Trophoblast cell (in vitro differentiated cells and primary cell): ENCODE results near the gene PRKACB. TPM values are rescaled to one million over a fixed set of nuclear protein-coding genes. Genes with fewer than 3 reads are reported as not detected.

ENCODE experiments used
- DNase-seq, 2 donors: peaks; one replicate each; pipeline ENCODE4 v3.0.0-alpha.2; 2016
- H2AFZ ChIP-seq: 2 replicates; pipeline ENCODE4 v1.6.1; 2013; ENCODE audit warnings: low read length, moderate library complexity, mild to moderate bottlenecking; ENCODE audit not compliant: insufficient read depth, poor library complexity
- H2AK5ac ChIP-seq: 2 replicates; pipeline ENCODE4 v1.6.1; 2013; ENCODE audit warnings: mild to moderate bottlenecking, low read length
- H2BK120ac ChIP-seq: 2 replicates; pipeline ENCODE4 v1.6.1; 2013; ENCODE audit warnings: low read length, mild to moderate bottlenecking, moderate library complexity; ENCODE audit not compliant: insufficient read depth, poor library complexity
- H2BK12ac ChIP-seq: 2 replicates; pipeline ENCODE4 v1.6.1; 2013; ENCODE audit warnings: mild to moderate bottlenecking, low read length, moderate library complexity
- H2BK5ac ChIP-seq: 2 replicates; pipeline ENCODE4 v1.6.1; 2013; ENCODE audit warnings: low read length, low read depth, moderate library complexity, mild to moderate bottlenecking; ENCODE audit not compliant: poor library complexity
- H3K14ac ChIP-seq: 2 replicates; pipeline ENCODE4 v1.6.1; 2013; ENCODE audit warnings: mild to moderate bottlenecking, low read length
- H3K18ac ChIP-seq: 2 replicates; pipeline ENCODE4 v1.6.1; 2013; ENCODE audit warnings: mild to moderate bottlenecking, low read length
- H3K23ac ChIP-seq: 2 replicates; pipeline ENCODE4 v1.6.1; 2013; ENCODE audit warnings: low read length
- H3K27ac ChIP-seq: 2 replicates; pipeline ENCODE4 v1.5.1; 2013; ENCODE audit warnings: low read depth, mild to moderate bottlenecking, inconsistent platforms, low read length, moderate library complexity
- H3K27me3 ChIP-seq: 2 replicates; pipeline ENCODE4 v1.6.1; 2013; ENCODE audit warnings: inconsistent platforms, mild to moderate bottlenecking, low read length, moderate library complexity; ENCODE audit not compliant: insufficient read depth
- H3K36me3 ChIP-seq, 2 experiments: 1 replicate in 1 of 2; 2 replicates in 1 of 2; pipeline ENCODE4 v1.6.1; 2013; ENCODE audit warnings: low read length in 2 of 2, mild to moderate bottlenecking in 2 of 2, moderate library complexity in 1 of 2; ENCODE audit not compliant: insufficient read depth in 2 of 2, control insufficient read depth in 1 of 2
- H3K4ac ChIP-seq: 2 replicates; pipeline ENCODE4 v1.6.1; 2013; ENCODE audit warnings: low read depth, mild to moderate bottlenecking, low read length, moderate library complexity
- H3K4me1 ChIP-seq, 2 experiments: 1 replicate in 1 of 2; 2 replicates in 1 of 2; pipeline ENCODE4 v1.6.1; 2013; ENCODE audit warnings: low read length in 2 of 2, mild to moderate bottlenecking in 2 of 2, moderate library complexity in 1 of 2; ENCODE audit not compliant: insufficient read depth in 2 of 2, control insufficient read depth in 1 of 2
- H3K4me2 ChIP-seq: 2 replicates; pipeline ENCODE4 v1.6.1; 2013; ENCODE audit warnings: inconsistent platforms, mild to moderate bottlenecking, low read length, moderate library complexity
- H3K4me3 ChIP-seq: 2 replicates; pipeline ENCODE4 v1.5.1; 2013; ENCODE audit warnings: mild to moderate bottlenecking, low read depth, low read length, inconsistent platforms
- H3K79me1 ChIP-seq: one replicate; pipeline ENCODE4 v1.6.1; 2013; ENCODE audit warnings: low read length
- H3K79me2 ChIP-seq: 2 replicates; pipeline ENCODE4 v1.6.1; 2013; ENCODE audit warnings: low read length, mild to moderate bottlenecking; ENCODE audit not compliant: control insufficient read depth, insufficient read depth, poor library complexity
- H3K9ac ChIP-seq: 2 replicates; pipeline ENCODE4 v1.6.1; 2013; ENCODE audit warnings: mild to moderate bottlenecking, low read length
- H3K9me3 ChIP-seq: 2 replicates; pipeline ENCODE4 v1.6.1; 2013; ENCODE audit warnings: low read depth, mild to moderate bottlenecking, control low read depth, inconsistent platforms, low read length; ENCODE audit not compliant: insufficient read depth
- H4K12ac ChIP-seq: 2 replicates; pipeline ENCODE4 v1.6.1; 2013; ENCODE audit warnings: low read depth, mild to moderate bottlenecking, low read length, moderate library complexity
- H4K8ac ChIP-seq: 2 replicates; pipeline ENCODE4 v1.6.1; 2013; ENCODE audit warnings: low read depth, mild to moderate bottlenecking, low read length, moderate library complexity
- H4K91ac ChIP-seq: one replicate; pipeline ENCODE4 v1.6.1; 2013; ENCODE audit warnings: low read depth, mild to moderate bottlenecking, low read length, moderate library complexity
- WGBS: extraction: QIAGEN DNeasy Blood & Tissue Kit; methylation state at CpG from one replicate; pipeline ENCODE4 v1.1.7; 2013; ENCODE audit warnings: missing lambda C conversion rate; ENCODE audit not compliant: insufficient read length, insufficient coverage; ENCODE audit errors: extremely low coverage; 5-methylcytosine and 5-hydroxymethylcytosine counted together
- polyA plus RNA-seq: library from polyadenylated mRNA; stranded (reverse); fragments of 200-250 nt; gene quantifications from 2 replicates; pipeline ENCODE4 v1.2.3, GENCODE V29; 2013

The PRKACB gene
- 13.4 and 13.6 TPM in 2 replicates for polyA plus RNA-seq

DNA sequence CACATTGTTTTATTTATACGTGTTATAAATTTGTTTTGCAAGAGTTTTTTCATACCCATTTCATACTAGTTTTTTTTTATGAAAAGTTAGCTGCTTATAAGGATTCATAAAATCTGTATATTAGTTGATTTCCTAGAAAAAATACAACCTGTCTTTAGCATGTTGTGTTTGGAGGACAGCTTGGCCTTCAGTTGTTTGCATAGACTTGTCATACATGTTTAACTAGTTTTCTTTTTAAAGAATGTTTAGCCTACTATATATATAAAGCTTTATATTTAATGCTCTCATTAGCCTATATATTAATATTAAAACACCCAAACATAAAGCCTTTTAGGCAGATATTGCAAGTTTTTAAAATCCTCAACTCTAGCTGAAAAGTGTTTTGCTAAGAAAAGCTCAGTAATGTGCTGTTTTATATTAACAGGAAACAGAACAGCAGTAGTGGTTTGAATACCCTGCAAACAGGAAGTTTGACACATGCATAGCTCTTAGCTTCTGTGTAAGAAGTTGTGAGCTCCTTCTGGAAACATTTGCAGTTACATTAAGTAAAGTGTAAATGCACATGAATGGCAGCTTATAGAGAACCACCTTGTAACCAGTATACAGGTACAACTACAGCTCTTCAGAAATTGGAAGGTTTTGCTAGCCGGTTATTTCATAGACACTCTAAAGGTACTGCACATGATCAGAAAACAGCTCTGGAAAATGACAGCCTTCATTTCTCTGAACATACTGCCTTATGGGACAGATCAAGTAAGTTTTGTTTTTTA, at the start of gene PRKACB:
PRKACB (plus strand) TSS at position 476 of the 770 bp plus-strand sequence; CDS start at position 567, 91 bp downstream.
- Histone ChIP-seq H3K36me3 (no peaks in the 10 kb centered on the region), H3K9ac (no peak within 1 kb of the TSS), H4K91ac (no peak within 1 kb of the TSS), H2AK5ac (no peak within 1 kb of the TSS), H3K79me1 (no peaks in the 10 kb centered on the region), H3K18ac (no peak within 1 kb of the TSS), H4K12ac (no peak within 1 kb of the TSS), H3K4ac (no peak within 1 kb of the TSS), H3K4me1 (no peaks in the 10 kb centered on the region), H3K27me3 (no peaks in the 10 kb centered on the region), H2BK5ac (no peak within 1 kb of the TSS), H2BK12ac (no peak within 1 kb of the TSS), H3K23ac (no peak within 1 kb of the TSS), H3K14ac (no peak within 1 kb of the TSS), H2BK120ac (no peak within 1 kb of the TSS), H2AFZ (no peak within 1 kb of the TSS), H3K4me3 (no peak within 1 kb of the TSS), H3K79me2 (no peaks in the 10 kb centered on the region), H3K4me2 (no peak within 1 kb of the TSS), H3K9me3 (no peaks in the 10 kb centered on the region), H3K27ac (no peak within 1 kb of the TSS), H4K8ac (no peak within 1 kb of the TSS)
- no peak for DNase-seq
- no CpG with 5 or more reads among the region's 2 CpGs for WGBS

DNA sequence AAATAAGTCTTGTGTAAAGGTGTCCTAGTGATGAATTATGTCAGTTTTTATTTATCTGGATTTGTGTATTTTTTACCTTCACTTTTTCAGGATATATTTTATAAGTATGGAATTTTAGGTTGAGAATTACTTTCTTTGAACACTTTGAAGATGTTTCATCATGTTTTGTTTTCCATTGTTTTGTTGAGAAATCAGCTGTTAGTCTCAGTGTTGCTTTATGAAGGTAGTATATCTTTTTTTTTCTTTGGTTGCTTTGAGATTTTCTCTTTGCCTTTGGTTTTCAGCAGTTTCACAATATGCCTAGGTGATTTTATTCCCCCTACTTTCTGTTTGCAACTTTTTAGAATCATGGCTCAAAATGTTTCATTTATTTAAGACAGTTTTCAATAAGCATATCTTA, 48.8 kb upstream of the PRKACB start:
- H3K4me2 ChIP-seq, result no peak overlapping the region
- no peak overlapping the region for H3K14ac ChIP-seq

DNA sequence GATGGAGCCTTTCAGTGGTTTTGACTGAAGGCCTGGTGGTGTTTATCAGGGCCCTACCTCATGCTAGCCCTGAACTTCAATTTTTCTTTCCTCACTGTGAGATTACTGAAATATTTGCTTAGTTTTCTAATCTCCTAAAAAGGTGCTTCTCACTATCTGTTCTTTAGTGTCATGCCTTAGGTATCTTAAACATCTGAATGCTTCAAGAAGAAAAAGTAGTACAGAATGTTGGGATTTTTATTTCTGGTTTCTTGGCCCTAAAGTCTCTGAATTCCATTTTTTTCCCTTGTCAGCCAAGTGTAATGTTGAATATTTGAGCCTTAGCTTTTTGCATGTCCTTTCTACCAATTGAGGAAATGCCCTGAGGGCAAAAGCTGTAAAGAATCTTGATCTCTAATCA, 47.9 kb upstream of the PRKACB start:
- no peak overlapping the region for H2BK5ac ChIP-seq
- H3K79me2 ChIP-seq, result no peaks in the 10 kb centered on the region
- H4K91ac ChIP-seq, result no peak overlapping the region
- no peak overlapping the region for H3K9ac ChIP-seq
- H4K12ac ChIP-seq, result no peak overlapping the region
- no peaks in the 10 kb centered on the region for H3K79me1 ChIP-seq
- no peaks in the 10 kb centered on the region for H3K27me3 ChIP-seq
- DNase-seq, result peak; percentile 68 to 96
- H2BK12ac ChIP-seq, result no peak overlapping the region
- H3K4me1 ChIP-seq, result no peaks in the 10 kb centered on the region
- H2AK5ac ChIP-seq, result no peak overlapping the region
- H3K27ac ChIP-seq, result no peak overlapping the region
- H3K14ac ChIP-seq, result no peak overlapping the region
- H3K4me3 ChIP-seq, result no peak overlapping the region
- H4K8ac ChIP-seq, result no peak overlapping the region
- H3K9me3 ChIP-seq, result no peaks in the 10 kb centered on the region
- no peak overlapping the region for H2BK120ac ChIP-seq
- H3K23ac ChIP-seq, result no peak overlapping the region
- H3K4me2 ChIP-seq, result no peak overlapping the region
- H2AFZ ChIP-seq, result no peak overlapping the region
- no peak overlapping the region for H3K4ac ChIP-seq
- no peaks in the 10 kb centered on the region for H3K36me3 ChIP-seq
- H3K18ac ChIP-seq, result no peak overlapping the region

More for the DNA sequence above, 48.8 kb upstream of the PRKACB start:
- Histone ChIP-seq H3K4me3 (no peak overlapping the region), H3K27me3 (no peaks in the 10 kb centered on the region), H2AK5ac (no peak overlapping the region), H3K4ac (no peak overlapping the region), H4K91ac (no peak overlapping the region), H3K23ac (no peak overlapping the region), H4K8ac (no peak overlapping the region), H2AFZ (no peak overlapping the region), H2BK120ac (no peak overlapping the region), H3K27ac (no peak overlapping the region), H3K79me2 (no peaks in the 10 kb centered on the region), H2BK12ac (no peak overlapping the region), H3K9me3 (no peaks in the 10 kb centered on the region), H3K36me3 (no peaks in the 10 kb centered on the region), H2BK5ac (no peak overlapping the region), H4K12ac (no peak overlapping the region), H3K18ac (no peak overlapping the region), H3K79me1 (no peaks in the 10 kb centered on the region), H3K9ac (no peak overlapping the region), H3K4me1 (no peaks in the 10 kb centered on the region)
- DNase-seq, result no peak

DNA sequence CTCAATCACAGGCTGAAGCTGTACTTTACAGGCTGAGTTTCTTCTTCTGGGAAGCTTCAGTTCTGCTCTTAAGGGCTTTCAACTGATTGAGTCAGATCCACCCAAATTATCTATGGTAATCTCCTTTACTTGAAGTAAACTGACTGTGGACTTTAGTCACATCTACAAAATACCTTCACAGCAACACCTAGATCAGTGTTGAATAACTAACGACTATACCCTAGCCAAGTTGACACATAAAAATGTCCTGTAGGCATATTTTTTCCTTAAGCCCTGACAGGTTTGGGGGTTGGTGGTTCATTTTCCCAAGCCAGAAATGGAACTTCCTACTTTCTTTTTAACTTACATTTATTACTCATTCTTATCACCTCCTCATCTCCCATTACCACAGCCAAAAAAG, 42.9 kb upstream of the PRKACB start:
- Histone ChIP-seq H4K91ac (no peak overlapping the region), H3K36me3 (no peaks in the 10 kb centered on the region), H3K4me2 (no peak overlapping the region), H3K4me3 (no peak overlapping the region), H3K9me3 (no peaks in the 10 kb centered on the region), H2AK5ac (no peak overlapping the region), H2BK120ac (no peak overlapping the region), H3K9ac (no peak overlapping the region), H2AFZ (no peak overlapping the region), H3K18ac (no peak overlapping the region), H3K4me1 (peaks cover 3 to 4% of the 10 kb centered on the region in 2 experiments), H3K14ac (no peak overlapping the region), H3K79me1 (peaks cover 5% of the 10 kb centered on the region), H2BK12ac (no peak overlapping the region), H3K23ac (no peak overlapping the region), H2BK5ac (no peak overlapping the region), H3K79me2 (no peaks in the 10 kb centered on the region), H4K12ac (no peak overlapping the region), H3K27me3 (no peaks in the 10 kb centered on the region), H4K8ac (no peak overlapping the region), H3K27ac (no peak overlapping the region), H3K4ac (no peak overlapping the region)
- DNase-seq, result no peak
- WGBS, result no CpG with 5 or more reads among the region's 1 CpG
